ENCODE results near the gene LMAN1L. TPM values are rescaled to one million over a fixed set of nuclear protein-coding genes. Genes with fewer than 3 reads are reported as not detected.

LMAN1L gene
- total RNA-seq, 2 donors from 2014 or later: not detected

DNA sequence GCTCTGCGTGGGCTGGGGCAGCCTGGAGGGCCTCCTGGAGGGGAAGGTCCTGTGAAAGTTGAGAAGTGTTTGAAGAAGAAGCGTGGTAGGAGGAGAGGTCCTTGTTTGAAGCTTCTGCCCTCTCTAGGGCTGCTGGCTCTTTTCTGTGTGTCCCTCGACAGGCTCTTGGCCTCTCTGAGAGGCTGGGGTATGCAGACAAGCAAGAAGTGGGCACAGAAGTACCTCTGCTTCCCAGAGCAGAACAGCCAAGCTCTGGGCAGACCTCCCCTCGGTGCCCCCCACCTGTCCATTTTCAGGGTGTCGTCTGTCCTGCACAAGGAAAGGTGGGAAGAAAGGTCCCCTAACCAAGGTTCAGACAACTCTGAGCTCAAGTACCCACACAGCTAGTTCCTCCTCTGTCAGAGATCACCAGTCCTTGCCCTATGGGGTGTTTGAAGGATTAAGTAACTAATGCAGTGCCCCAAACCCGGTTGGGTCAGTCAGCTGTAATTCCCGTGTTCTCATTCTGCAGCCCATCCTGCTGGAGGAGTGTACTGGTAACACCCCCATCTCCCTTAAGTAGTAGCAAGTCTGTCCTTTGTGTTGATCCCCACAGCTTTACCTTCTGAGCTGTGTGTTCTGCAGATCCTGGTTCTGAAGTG, 24.5 kb upstream of the LMAN1L start:
- ATAC-seq (no peak), DNase-seq (no peak)
- WGBS, 2 donors: 56 to 69% methylated on average over 6 to 7 of the region's 7 CpGs
- peaks cover 34% of the 10 kb centered on the region for H3K4me1 ChIP-seq
- intact Hi-C loops (cut with DNase I): no loop called here
- H3K9me3 ChIP-seq: no peaks in the 10 kb centered on the region
- H3K4me3 ChIP-seq: no peak overlapping the region
- no peaks in the 10 kb centered on the region for H3K36me3 ChIP-seq (replicated peaks in 1 of 2; ENCODE audit: insufficient read depth in 1 of 2, low read depth in 2 of 2)
- H3K27me3 ChIP-seq: no peaks in the 10 kb centered on the region
- peak overlapping the region in 2 of 4 donors; percentile 8 to 70 for H3K27ac ChIP-seq
- TF ChIP-seq CTCF (IDR thresholded peaks at IDR 0.05): no peak
- peak in 1 of 3 donors; percentile 9 for TF ChIP-seq POLR2A (IDR thresholded peaks at IDR 0.05)

DNA sequence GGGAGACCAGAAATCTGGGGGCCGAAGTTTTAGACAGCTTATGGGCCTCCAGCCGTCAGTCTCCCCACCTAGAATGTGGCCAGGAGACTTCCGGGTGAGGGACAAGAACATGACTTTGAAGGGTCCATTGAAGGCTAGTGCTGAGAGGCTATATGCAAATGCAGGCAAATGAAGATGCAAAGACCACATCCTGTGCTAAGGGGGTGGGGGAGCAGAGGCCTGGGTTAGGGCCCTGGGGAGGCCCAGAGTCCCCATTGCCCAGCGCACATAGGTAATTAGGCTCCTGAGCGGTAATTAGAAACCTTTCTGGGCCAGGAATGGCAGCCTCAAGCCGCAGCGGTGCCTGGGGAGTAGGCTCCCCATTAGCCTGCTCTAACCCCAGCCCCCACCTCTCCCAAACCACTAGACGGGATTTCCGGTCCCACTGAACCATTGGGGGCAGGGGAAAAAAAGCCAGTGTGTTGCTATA, 23.9 kb upstream of the LMAN1L start:
- Histone ChIP-seq H3K36me3 (replicated peaks in 1 of 2; ENCODE audit: insufficient read depth in 1 of 2, low read depth in 2 of 2) (no peaks in the 10 kb centered on the region), H3K4me1 (peaks cover 32% of the 10 kb centered on the region), H3K9me3 (no peaks in the 10 kb centered on the region), H3K27ac (peak overlapping the region in 2 of 4 donors; percentile 6 to 70), H3K4me3 (no peak overlapping the region), H3K27me3 (no peaks in the 10 kb centered on the region)
- intact Hi-C loops (cut with DNase I): no loop called here
- no peak for TF ChIP-seq POLR2A (IDR thresholded peaks at IDR 0.05)
- no peak for TF ChIP-seq CTCF (IDR thresholded peaks at IDR 0.05)
- no peak for DNase-seq
- 66 to 70% methylated on average over 7 to 9 of the region's 9 CpGs for WGBS, 2 donors
- ATAC-seq: no peak

DNA sequence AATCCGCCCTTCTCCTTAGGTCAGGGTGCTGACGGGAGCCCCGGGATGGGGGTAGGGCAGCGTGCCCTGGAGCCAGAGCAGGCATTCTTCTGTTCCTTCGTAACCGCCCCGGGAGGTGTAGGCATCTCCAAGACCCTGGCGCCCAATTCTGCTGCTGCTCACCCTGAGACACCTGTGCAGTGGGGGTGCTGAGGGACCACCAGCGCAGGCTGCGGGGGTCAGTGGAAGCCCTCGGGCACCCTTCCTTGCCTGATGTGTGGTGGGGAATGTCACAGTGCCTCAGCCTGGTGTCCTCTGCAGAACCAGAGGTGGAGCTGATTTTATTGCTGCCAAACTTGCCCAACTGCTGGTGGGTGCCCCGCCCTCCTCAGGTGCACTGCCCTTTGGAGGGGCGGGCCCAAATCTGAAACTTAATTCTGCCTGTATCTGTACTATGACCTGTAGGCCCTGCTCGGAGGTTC, 23.4 kb upstream of the LMAN1L start:
- Histone ChIP-seq H3K4me3 (no peak overlapping the region), H3K4me1 (peaks cover 28% of the 10 kb centered on the region), H3K27me3 (no peaks in the 10 kb centered on the region), H3K27ac (peak overlapping the region in 2 of 4 donors; percentile 6 to 70), H3K9me3 (no peaks in the 10 kb centered on the region), H3K36me3 (replicated peaks in 1 of 2; ENCODE audit: insufficient read depth in 1 of 2, low read depth in 2 of 2) (no peaks in the 10 kb centered on the region)
- peak in 1 of 4 donors; percentile 26 for DNase-seq
- no peak for TF ChIP-seq CTCF (IDR thresholded peaks at IDR 0.05)
- TF ChIP-seq POLR2A (IDR thresholded peaks at IDR 0.05): no peak
- 58 to 72% methylated on average over 3 to 14 of the region's 14 CpGs for WGBS, 2 donors
- no peak for ATAC-seq
- intact Hi-C loops (cut with DNase I): no loop called here

GRCh38 chr15:74789741-74790079, 22.9 kb upstream of the LMAN1L start:
- 46 to 49% methylated on average over 2 to 3 of the region's 3 CpGs for WGBS, 2 donors
- intact Hi-C loops (cut with DNase I): no loop called here
- no peak for ATAC-seq
- Histone ChIP-seq H3K27ac (peak overlapping the region in 3 of 4 donors; percentile 8 to 51 (median 17)), H3K4me1 (peaks cover 28% of the 10 kb centered on the region), H3K36me3 (replicated peaks in 1 of 2; ENCODE audit: insufficient read depth in 1 of 2, low read depth in 2 of 2) (no peaks in the 10 kb centered on the region), H3K9me3 (no peaks in the 10 kb centered on the region), H3K27me3 (no peaks in the 10 kb centered on the region), H3K4me3 (no peak overlapping the region)
- TF ChIP-seq CTCF (IDR thresholded peaks at IDR 0.05): no peak
- TF ChIP-seq POLR2A (IDR thresholded peaks at IDR 0.05): no peak
- DNase-seq: no peak
